OCI-LY3 (cell line): ENCODE measurements around the gene BCL2L14.

Experiments used
- H2AFZ ChIP-seq: fragments of 200-600, 300-600 bp; shearing (Covaris generic); 2 replicates; pipeline ENCODE4 v1.6.0; 2014; ENCODE audit warnings: antibody characterized with exemption, low read depth, low read length
- H3K27ac ChIP-seq: fragments of 200-600, 300-600 bp; sonication (generic); 2 replicates; pipeline ENCODE4 v1.5.1; 2014; ENCODE audit warnings: mild to moderate bottlenecking, low read length, moderate library complexity, mixed read lengths
- H3K27me3 ChIP-seq: fragments of 200-600, 300-600 bp; sonication (generic); 2 replicates; pipeline ENCODE4 v1.6.1; 2014; ENCODE audit warnings: low read depth, low read length, mixed read lengths
- H3K36me3 ChIP-seq: fragments of 200-600, 300-600 bp; sonication (generic); replicated peaks from 2 replicates; pipeline ENCODE3; 2014; ENCODE audit warnings: low read depth, low read length, mixed read lengths
- H3K4me1 ChIP-seq: fragments of 300-600, 200-600 bp; sonication (generic); 2 replicates; pipeline ENCODE4 v1.6.1; 2014; ENCODE audit warnings: low read length, mixed read lengths
- H3K4me2 ChIP-seq: fragments of 200-600, 300-600 bp; sonication (generic); 2 replicates; pipeline ENCODE4 v1.6.1; 2014; ENCODE audit warnings: low read length, mixed read lengths
- H3K4me3 ChIP-seq: fragments of 300-600, 200-600 bp; sonication (generic); 2 replicates; pipeline ENCODE4 v1.5.1; 2014; ENCODE audit warnings: antibody characterized with exemption, mild to moderate bottlenecking, low read length, moderate library complexity
- H3K79me2 ChIP-seq: fragments of 300-600, 200-600 bp; shearing (Covaris generic); 2 replicates; pipeline ENCODE4 v1.6.1; 2014; ENCODE audit warnings: mild to moderate bottlenecking, low read length, mixed read lengths
- H3K9ac ChIP-seq: fragments of 300-600, 200-600 bp; shearing (Covaris generic); 2 replicates; pipeline ENCODE4 v1.6.0; 2014; ENCODE audit warnings: mild to moderate bottlenecking, low read length, moderate library complexity
- H3K9me3 ChIP-seq: fragments of 200-600, 300-600 bp; shearing (Covaris generic); 2 replicates; pipeline ENCODE4 v1.6.1; 2014; ENCODE audit warnings: low read length, mixed read lengths; ENCODE audit not compliant: insufficient read depth
- H4K20me1 ChIP-seq: fragments of 200-600, 300-600 bp; sonication (generic); 2 replicates; pipeline ENCODE4 v1.6.1; 2016; ENCODE audit warnings: low read length, mixed read lengths; ENCODE audit not compliant: insufficient read depth
- EZH2phosphoT487 ChIP-seq: fragments of 200-600 bp; shearing (Covaris generic); IDR thresholded peaks from 2 replicates; pipeline ENCODE4 v1.6.1; 2018; ENCODE audit warnings: antibody characterized with exemption, mixed run types, low read depth
- TF ChIP-seq, protein P1 (sequence below): fragments of 200-600, 300-600 bp; sonication (generic); IDR thresholded peaks from 2 replicates; pipeline ENCODE4 v1.5.1; 2014; ENCODE audit warnings: antibody characterized with exemption, low read length, low read depth

BCL2L14 gene

DNA sequence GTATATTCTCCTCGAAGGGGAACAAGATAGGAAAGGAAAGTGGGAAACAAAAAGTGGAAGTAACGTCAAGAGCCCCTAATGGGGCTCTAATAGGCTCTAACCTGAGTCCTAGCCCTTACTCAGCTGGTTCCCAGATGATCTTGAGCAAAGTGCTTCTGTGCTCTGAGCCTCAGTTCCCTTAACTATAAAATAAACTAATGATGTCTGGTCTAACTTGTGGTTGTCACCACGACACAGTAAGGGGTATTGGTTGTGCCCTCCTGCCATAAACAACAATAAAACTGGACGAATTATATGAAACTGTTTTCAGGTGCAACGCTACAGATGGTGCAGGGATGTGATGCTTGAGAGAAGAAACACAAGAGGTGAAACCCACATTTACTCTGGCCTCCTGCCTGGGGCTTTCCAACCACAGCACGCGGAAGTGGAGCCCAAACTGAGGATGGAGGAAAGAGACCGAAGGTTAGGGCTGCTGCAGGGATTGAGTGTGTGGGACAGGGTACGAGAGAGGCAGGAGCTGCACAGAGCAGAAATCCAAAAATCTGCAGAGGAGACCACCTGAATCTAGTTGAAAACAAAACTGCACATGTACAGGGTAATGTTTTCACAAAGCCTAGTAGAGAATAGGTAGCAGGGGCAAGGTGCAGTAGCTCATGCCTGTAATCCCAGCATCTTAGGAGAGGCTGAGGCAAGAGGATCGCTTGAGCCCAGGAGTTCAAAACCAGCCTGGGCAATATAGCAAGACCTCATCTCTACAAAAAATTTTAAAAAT lies 45.6 kb upstream of the BCL2L14 start:
- Histone ChIP-seq H4K20me1 (no peaks in the 10 kb centered on the region), H3K79me2 (no peaks in the 10 kb centered on the region), H3K9me3 (peaks cover 7% of the 10 kb centered on the region; the same call in 1 of the 2 replicates), H3K4me1 (peaks cover 82% of the 10 kb centered on the region), H3K4me3 (peak overlapping the region; percentile 69), H3K4me2 (peak overlapping the region; percentile 94), H3K27me3 (no peaks in the 10 kb centered on the region), H3K9ac (peak overlapping the region; percentile 73), H2AFZ (no peak overlapping the region), H3K36me3 (peaks cover 4% of the 10 kb centered on the region), H3K27ac (peak overlapping the region; percentile 90)
- TF ChIP-seq, protein P1, sequence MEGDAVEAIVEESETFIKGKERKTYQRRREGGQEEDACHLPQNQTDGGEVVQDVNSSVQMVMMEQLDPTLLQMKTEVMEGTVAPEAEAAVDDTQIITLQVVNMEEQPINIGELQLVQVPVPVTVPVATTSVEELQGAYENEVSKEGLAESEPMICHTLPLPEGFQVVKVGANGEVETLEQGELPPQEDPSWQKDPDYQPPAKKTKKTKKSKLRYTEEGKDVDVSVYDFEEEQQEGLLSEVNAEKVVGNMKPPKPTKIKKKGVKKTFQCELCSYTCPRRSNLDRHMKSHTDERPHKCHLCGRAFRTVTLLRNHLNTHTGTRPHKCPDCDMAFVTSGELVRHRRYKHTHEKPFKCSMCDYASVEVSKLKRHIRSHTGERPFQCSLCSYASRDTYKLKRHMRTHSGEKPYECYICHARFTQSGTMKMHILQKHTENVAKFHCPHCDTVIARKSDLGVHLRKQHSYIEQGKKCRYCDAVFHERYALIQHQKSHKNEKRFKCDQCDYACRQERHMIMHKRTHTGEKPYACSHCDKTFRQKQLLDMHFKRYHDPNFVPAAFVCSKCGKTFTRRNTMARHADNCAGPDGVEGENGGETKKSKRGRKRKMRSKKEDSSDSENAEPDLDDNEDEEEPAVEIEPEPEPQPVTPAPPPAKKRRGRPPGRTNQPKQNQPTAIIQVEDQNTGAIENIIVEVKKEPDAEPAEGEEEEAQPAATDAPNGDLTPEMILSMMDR, result no peak
- no peak for TF ChIP-seq EZH2phosphoT487

DNA sequence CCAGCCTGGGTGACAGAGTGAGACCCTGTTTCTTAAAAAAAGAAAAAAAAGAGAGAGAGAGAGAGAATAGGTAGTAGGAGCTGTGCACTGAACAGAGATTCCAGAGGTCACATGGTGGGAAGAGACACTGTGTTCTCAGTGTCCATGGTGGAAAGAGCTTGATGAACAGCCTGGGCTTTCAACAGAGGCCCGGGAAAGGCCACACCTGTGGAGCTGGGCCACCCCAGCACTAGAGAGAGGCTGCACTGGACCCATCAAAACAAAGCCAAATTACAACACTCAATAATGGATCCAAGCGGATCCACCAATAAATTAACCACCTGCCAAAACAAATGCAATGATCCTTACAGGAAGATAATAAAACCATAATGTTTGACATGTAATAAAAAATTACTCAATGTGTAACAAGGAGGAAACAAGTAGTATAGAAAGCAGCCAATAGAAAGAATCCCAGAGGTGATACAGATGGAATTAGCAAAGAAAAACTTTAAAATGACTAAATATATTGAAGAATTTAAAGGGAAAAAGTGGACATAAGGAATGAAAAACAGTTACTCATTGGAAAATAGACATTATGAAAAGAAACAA lies 44.8 kb upstream of the BCL2L14 start:
- Histone ChIP-seq H3K79me2 (no peaks in the 10 kb centered on the region), H3K9me3 (peaks cover 7% of the 10 kb centered on the region; the same call in 1 of the 2 replicates), H2AFZ (no peak overlapping the region), H3K4me2 (no peak overlapping the region), H4K20me1 (no peaks in the 10 kb centered on the region), H3K27me3 (no peaks in the 10 kb centered on the region), H3K36me3 (peaks cover 4% of the 10 kb centered on the region), H3K4me3 (no peak overlapping the region), H3K27ac (peak overlapping the region; percentile 90), H3K9ac (peak overlapping the region; percentile 73; the same call in 1 of the 2 replicates), H3K4me1 (peaks cover 79% of the 10 kb centered on the region)
- TF ChIP-seq, protein P1, result no peak
- TF ChIP-seq EZH2phosphoT487, result no peak

DNA sequence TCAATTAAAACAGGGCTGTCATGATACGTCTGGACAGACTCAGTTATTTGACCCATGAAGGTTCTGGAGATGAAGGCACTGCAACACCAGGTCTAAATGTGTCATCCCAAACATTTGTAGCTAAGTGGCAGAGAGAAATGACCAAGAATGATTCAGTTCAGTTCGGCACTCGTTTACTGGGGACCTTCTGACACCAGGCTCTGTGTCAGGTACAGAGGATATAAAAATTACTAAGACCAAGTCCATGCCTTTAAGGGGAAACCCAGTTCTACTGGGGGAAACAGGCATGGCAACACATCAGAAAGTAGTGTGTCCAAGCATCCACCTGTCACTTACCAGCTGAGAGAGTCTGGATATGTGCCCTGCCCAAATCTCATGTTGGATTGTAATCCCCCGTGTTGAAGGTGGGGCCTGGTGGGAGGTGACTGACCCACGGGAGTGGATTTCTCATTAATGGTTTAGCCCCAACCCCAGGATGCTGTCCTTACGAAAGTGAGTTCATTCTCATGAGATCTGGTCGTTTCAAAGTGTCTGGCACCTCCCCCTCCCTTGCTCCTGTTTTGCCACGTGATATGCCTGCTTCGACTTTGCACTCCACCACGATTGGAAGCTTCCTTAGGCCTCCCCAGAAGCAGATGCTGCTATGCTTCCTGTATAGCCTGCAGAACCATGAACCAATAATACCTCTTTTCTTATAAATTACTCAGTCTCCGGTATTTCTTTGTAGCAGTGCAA lies 41.9 kb upstream of the BCL2L14 start:
- H3K79me2 ChIP-seq, result no peaks in the 10 kb centered on the region
- TF ChIP-seq, protein P1, result no peak
- no peak for TF ChIP-seq EZH2phosphoT487
- peaks cover 73% of the 10 kb centered on the region for H3K4me1 ChIP-seq
- no peak overlapping the region; the same call in 1 of the 2 replicates for H3K9ac ChIP-seq
- no peak overlapping the region for H3K4me3 ChIP-seq
- H4K20me1 ChIP-seq, result no peaks in the 10 kb centered on the region
- H3K36me3 ChIP-seq, result peaks cover 4% of the 10 kb centered on the region
- H3K27me3 ChIP-seq, result no peaks in the 10 kb centered on the region
- H3K27ac ChIP-seq, result 0 out of 2 replicates have a peak overlapping the region, but pooled peaks have one; percentile 3
- no peak overlapping the region for H2AFZ ChIP-seq
- H3K4me2 ChIP-seq, result peak overlapping the region; percentile 32
- H3K9me3 ChIP-seq, result peaks cover 7% of the 10 kb centered on the region; the same call in 1 of the 2 replicates

DNA sequence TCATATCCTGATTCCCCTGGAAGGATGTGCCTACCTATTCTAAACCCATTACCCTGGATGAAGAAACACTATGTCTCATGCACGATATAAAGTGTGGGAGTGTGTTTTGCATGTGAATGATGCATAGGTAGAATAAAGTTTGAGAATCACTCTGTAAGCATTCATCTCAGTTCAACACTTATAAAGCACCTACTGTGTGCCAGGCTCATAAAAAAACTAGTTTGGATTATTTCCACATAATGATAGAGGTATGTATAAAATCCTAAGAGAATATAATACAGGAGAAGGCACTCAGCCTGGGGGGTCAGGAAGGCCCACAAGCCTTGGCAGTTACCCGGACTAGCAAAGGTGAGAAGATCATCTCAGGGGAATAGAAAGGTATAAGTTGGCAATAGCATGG lies 41.1 kb upstream of the BCL2L14 start:
- TF ChIP-seq, protein P1, result no peak
- TF ChIP-seq EZH2phosphoT487, result no peak
- H3K36me3 ChIP-seq, result peaks cover 4% of the 10 kb centered on the region
- no peaks in the 10 kb centered on the region for H3K79me2 ChIP-seq
- peaks cover 7% of the 10 kb centered on the region; the same call in 1 of the 2 replicates for H3K9me3 ChIP-seq
- H3K4me1 ChIP-seq, result peaks cover 65% of the 10 kb centered on the region
- H3K27ac ChIP-seq, result no peak overlapping the region
- no peak overlapping the region for H3K4me2 ChIP-seq
- H2AFZ ChIP-seq, result no peak overlapping the region
- no peaks in the 10 kb centered on the region for H3K27me3 ChIP-seq
- H4K20me1 ChIP-seq, result no peaks in the 10 kb centered on the region
- no peak overlapping the region for H3K4me3 ChIP-seq
- no peak overlapping the region for H3K9ac ChIP-seq
